ENCODE results near the gene ASS1.

Gene ASS1

DNA sequence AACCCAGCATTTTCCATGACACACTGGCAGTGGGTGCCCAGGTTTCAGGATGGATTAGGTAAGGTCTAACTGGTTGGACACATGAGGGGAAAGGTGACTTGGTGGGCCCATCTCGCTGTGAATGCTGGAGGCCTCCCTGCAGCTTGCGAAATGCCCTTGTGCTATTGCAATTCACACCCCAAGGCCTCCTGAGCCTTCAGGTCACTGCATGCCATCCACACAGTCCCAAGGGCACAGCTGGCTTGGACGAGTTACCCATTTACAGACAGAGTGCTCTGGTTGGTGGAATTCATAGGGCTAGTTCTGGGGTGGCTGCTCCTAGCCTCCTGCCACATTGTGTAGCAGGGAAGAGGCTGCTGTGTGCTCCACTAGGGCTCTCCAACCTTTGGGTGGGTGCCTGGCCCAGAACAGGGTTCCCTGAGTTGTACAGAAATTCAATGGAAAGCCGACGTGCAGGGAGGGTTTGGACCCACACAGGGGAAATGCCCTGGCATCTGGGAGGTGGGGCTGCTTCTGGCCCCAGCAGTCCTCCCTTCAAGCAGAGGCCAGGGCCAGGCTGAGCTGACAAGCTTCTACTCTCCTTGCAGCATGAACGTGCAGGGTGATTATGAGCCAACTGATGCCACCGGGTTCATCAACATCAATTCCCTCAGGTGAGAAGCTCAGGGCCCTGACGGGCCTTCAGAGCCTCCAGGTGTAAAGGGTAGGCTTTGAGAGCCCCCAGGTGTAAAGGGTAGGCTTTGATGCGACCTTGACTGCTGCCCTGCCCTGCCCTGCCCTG, 54.3 kb downstream of the ASS1 start:
- DNase-seq (ENCODE audit: low read depth, low spot score) = no peak
- CTCF ChIA-PET = interaction anchor here (1.1 kb wide), 1 partner anchor 184 kb away, joined by 3 read pairs; no protein-coding TSS in a partner anchor
- TF ChIP-seq, protein P1, sequence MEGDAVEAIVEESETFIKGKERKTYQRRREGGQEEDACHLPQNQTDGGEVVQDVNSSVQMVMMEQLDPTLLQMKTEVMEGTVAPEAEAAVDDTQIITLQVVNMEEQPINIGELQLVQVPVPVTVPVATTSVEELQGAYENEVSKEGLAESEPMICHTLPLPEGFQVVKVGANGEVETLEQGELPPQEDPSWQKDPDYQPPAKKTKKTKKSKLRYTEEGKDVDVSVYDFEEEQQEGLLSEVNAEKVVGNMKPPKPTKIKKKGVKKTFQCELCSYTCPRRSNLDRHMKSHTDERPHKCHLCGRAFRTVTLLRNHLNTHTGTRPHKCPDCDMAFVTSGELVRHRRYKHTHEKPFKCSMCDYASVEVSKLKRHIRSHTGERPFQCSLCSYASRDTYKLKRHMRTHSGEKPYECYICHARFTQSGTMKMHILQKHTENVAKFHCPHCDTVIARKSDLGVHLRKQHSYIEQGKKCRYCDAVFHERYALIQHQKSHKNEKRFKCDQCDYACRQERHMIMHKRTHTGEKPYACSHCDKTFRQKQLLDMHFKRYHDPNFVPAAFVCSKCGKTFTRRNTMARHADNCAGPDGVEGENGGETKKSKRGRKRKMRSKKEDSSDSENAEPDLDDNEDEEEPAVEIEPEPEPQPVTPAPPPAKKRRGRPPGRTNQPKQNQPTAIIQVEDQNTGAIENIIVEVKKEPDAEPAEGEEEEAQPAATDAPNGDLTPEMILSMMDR (IDR thresholded peaks at IDR 0.05; ENCODE audit: insufficient read depth, low read length, missing control alignments) = no peak
- no peak overlapping the region for H3K4me3 ChIP-seq (ENCODE audit: low read depth, low read length)
- POLR2A ChIA-PET = no interaction called here

DNA sequence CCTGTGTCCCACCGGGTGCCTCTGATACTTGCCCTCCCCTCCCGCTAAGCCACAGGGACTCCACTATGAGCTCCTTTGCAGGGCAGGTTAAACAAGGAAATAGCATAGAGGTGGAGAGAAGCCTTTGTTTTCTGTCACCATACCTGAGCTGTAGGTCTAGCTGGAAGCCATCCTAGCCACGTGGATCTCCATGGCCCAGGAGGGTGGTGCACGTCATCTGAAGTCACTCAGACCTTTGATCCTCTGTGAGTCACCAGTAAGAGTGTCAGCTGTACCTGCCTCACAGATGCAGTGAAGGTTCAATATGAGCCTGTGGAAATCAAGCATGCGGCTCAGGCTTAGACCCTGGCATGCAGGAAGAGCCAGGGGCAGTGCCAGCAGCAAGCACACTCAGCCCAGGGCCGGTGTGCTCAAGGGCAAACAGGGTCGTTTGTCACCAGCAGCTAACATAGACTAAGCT, 55.1 kb downstream of the ASS1 start:
- DNase-seq (ENCODE audit: low read depth, low spot score) = no peak
- no peak overlapping the region for H3K4me3 ChIP-seq (ENCODE audit: low read depth, low read length)
- ChIA-PET CTCF (interaction anchor here (1.1 to 1.6 kb wide), 3 partner anchors 39 to 183 kb away, joined by 3 to 7 read pairs (median 3); no protein-coding TSS in a partner anchor), POLR2A (no interaction called here)
- TF ChIP-seq, protein P1 (IDR thresholded peaks at IDR 0.05; ENCODE audit: insufficient read depth, low read length, missing control alignments) = no peak

DNA sequence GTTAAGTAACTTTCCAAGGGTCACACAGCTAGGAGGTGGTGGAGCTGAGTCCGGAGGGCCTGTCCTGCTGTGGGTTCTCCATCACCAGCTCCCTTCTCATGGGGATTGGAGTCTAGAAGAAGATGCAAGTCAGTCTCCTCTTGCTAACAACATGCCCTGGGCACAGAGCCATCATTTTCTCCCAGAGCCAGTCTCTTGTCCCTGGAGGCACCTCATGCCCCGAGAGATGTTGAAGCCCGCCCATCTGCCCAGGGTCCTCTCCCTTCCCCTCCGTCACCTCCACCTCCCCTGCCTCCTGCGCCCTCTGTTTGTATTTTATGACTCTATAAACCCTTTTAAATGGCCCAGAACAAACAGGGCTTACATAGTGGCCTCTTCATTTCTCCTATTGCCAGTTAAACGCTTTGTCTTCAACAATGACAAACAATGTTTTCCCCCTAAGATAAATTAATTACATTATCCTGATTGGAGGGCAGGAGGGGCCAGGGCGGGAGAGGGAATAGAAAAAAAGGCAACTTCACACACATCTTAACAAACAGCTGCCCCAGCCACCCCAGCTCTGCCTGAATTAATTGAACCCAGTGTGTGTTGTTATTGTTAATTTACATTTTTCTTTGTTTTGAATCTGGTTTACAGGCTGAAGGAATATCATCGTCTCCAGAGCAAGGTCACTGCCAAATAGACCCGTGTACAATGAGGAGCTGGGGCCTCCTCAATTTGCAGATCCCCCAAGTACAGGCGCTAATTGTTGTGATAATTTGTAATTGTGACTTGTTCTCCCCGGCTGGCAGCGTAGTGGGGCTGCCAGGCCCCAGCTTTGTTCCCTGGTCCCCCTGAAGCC, 55.8 kb downstream of the ASS1 start:
- POLR2A ChIA-PET = no interaction called here
- no peak for DNase-seq (ENCODE audit: low read depth, low spot score)
- TF ChIP-seq, protein P1 (IDR thresholded peaks at IDR 0.05; ENCODE audit: insufficient read depth, low read length, missing control alignments) = no peak
- CTCF ChIA-PET = interaction anchor here (1.1 to 1.6 kb wide), 3 partner anchors 39 to 182 kb away, joined by 3 to 7 read pairs (median 3); no protein-coding TSS in a partner anchor
- H3K4me3 ChIP-seq (ENCODE audit: low read depth, low read length) = no peak overlapping the region

DNA sequence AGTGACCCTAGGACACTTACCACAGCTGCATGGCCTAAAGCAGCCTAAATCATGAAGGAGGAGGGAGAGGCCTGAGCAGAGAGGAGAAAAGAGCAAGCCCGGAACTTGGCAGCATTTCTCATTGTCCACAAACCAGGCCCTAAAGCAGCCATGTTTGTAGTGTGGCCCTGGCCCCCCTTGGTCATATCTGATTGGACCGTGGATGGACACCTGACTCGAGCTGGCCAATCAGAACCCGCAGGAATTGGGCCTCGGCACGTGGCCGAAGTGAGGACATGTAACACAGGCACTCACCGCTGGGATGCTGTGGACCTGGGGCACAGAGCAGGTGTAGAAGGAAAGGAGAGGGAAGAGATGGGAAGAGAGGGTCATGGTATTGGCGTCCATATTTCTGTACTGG, 56.9 kb downstream of the ASS1 start:
- CTCF ChIA-PET = interaction anchor here (1.2 kb wide), 1 partner anchor 183 kb away, joined by 3 read pairs; no protein-coding TSS in a partner anchor
- TF ChIP-seq, protein P1 (IDR thresholded peaks at IDR 0.05; ENCODE audit: insufficient read depth, low read length, missing control alignments) = no peak
- H3K4me3 ChIP-seq (ENCODE audit: low read depth, low read length) = no peak overlapping the region
- DNase-seq (ENCODE audit: low read depth, low spot score) = no peak
- POLR2A ChIA-PET = no interaction called here

DNA sequence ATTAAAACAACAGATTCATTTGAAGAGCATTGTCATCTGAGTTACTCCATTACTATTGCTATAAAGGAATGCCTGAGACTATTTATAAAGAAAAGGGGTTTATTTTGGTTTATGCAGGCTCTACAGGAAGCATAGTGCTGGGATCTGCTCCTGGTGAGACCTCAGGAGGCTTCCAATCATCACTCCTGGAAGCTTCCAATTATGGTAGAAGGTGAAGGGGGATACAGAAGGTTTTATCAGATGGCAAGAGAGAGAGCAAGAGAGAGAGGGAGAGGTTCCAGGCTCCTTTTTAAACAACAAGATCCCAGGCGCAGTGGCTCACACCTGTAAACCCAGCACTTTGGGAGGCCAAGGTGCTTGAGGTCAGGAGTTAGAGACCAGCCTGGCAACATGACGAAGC, 63.5 kb downstream of the ASS1 start:
- ChIA-PET CTCF (no interaction called here), POLR2A (no interaction called here)
- DNase-seq (ENCODE audit: low read depth, low spot score) = no peak
- no peak overlapping the region for H3K4me3 ChIP-seq (ENCODE audit: low read depth, low read length)
- TF ChIP-seq, protein P1 (IDR thresholded peaks at IDR 0.05; ENCODE audit: insufficient read depth, low read length, missing control alignments) = no peak

DNA sequence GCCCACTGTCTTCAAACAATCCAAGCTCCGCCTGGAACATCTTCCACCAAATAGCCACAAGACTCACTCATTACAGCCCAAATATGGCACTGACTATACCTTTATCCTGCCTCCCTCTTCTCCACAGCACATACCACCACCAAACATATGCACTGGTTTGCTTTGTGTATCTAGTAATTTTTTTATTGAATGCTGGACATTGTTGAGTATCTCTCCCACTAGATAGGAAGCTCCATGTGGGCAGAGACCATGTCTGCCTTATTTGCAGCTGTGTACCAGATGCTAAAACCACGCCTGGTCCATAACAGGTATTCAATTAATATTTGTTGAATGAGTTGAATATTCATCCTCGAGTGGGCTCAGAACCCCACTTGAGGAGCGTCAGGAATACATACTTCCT, 67.4 kb downstream of the ASS1 start:
- no peak for DNase-seq (ENCODE audit: low read depth, low spot score)
- ChIA-PET CTCF (no interaction called here), POLR2A (no interaction called here)
- H3K4me3 ChIP-seq (ENCODE audit: low read depth, low read length) = no peak overlapping the region
- TF ChIP-seq, protein P1 (IDR thresholded peaks at IDR 0.05; ENCODE audit: insufficient read depth, low read length, missing control alignments) = no peak

Data from AG04449 (cell line).